Measurements from ENCODE around the gene C11orf87. TPM values are rescaled to one million over a fixed set of nuclear protein-coding genes. Genes with fewer than 3 reads are reported as not detected.

Gene C11orf87
- total RNA-seq, 2 experiments from 2014 or later, result not detected

- Histone ChIP-seq H3K36me3 (ENCODE audit: insufficient read depth, low read length) (no peaks in the 10 kb centered on the region), H2AFZ (ENCODE audit: low read length) (no peak overlapping the region), H3K79me2 (ENCODE audit: insufficient read depth, low read depth, low read length) (no peaks in the 10 kb centered on the region), H3K4me1 (ENCODE audit: insufficient read depth, low read length, poor library complexity, severe bottlenecking) (no peaks in the 10 kb centered on the region), H3K4me2 (ENCODE audit: low read length) (no peak overlapping the region), H3K9me3 (ENCODE audit: low read length) (no peaks in the 10 kb centered on the region), H3K9me2 (ENCODE audit: insufficient read depth, low read length) (no peaks in the 10 kb centered on the region), H3K4me3 (ENCODE audit: low read depth, low read length, poor library complexity, severe bottlenecking) (no peak overlapping the region), H3K27ac (ENCODE audit: low read depth, low read length, poor library complexity, severe bottlenecking) (no peak overlapping the region), H4K20me1 (ENCODE audit: insufficient read depth, low read length) (no peaks in the 10 kb centered on the region)
- DNase-seq (ENCODE audit: low spot score), result no peak
- TF ChIP-seq CTCF (conservative IDR thresholded peaks at IDR 0.05; ENCODE audit: low read length) (no peak), EZH2phosphoT487 (IDR thresholded peaks at IDR 0.05; ENCODE audit: borderline replicate concordance, low read depth, low read length) (no peak)
- ChIA-PET CTCF (ENCODE audit: unreplicated experiment) (no interaction called here), POLR2A (no interaction called here)
- intact Hi-C loops (cut with micrococcal nuclease; ENCODE audit: unreplicated experiment), result no loop called here
- BruUV-seq (replicated peaks), result no TSS peak
Measured at GRCh38 chr11:109422870-109423465, 978 bp downstream of the C11orf87 start.

- CTCF ChIA-PET (ENCODE audit: unreplicated experiment), result no interaction called here
- BruUV-seq (replicated peaks), result no TSS peak
- no peaks in the 10 kb centered on the region for H3K9me2 ChIP-seq (ENCODE audit: insufficient read depth, low read length)
Measured at GRCh38 chr11:109423466-109424190, 1.6 kb downstream of the C11orf87 start.

More at GRCh38 chr11:109423466-109424190, 1.6 kb downstream of the C11orf87 start:
- Histone ChIP-seq H3K4me3 (ENCODE audit: low read depth, low read length, poor library complexity, severe bottlenecking) (no peak overlapping the region), H2AFZ (ENCODE audit: low read length) (no peak overlapping the region), H3K79me2 (ENCODE audit: insufficient read depth, low read depth, low read length) (no peaks in the 10 kb centered on the region), H3K4me1 (ENCODE audit: insufficient read depth, low read length, poor library complexity, severe bottlenecking) (no peaks in the 10 kb centered on the region), H3K27ac (ENCODE audit: low read depth, low read length, poor library complexity, severe bottlenecking) (no peak overlapping the region), H3K36me3 (ENCODE audit: insufficient read depth, low read length) (no peaks in the 10 kb centered on the region), H4K20me1 (ENCODE audit: insufficient read depth, low read length) (no peaks in the 10 kb centered on the region), H3K4me2 (ENCODE audit: low read length) (no peak overlapping the region), H3K9me3 (ENCODE audit: low read length) (no peaks in the 10 kb centered on the region)
- intact Hi-C loops (cut with micrococcal nuclease; ENCODE audit: unreplicated experiment), result no loop called here
- TF ChIP-seq EZH2phosphoT487 (IDR thresholded peaks at IDR 0.05; ENCODE audit: borderline replicate concordance, low read depth, low read length) (no peak), CTCF (conservative IDR thresholded peaks at IDR 0.05; ENCODE audit: low read length) (no peak)
- POLR2A ChIA-PET, result no interaction called here
- DNase-seq (ENCODE audit: low spot score), result no peak
